SK-N-SH treated with all-trans-retinoic acid at 6 μM for 48 hours (cell line): ENCODE measurements around the gene SEMG2.

Experiments used
- CSDC2 ChIP-seq: fragments of 250-450 bp; sonication (Bioruptor Pico); IDR thresholded peaks from 2 replicates; pipeline ENCODE4 v1.5.0; 2020; ENCODE audit warnings: mild to moderate bottlenecking, moderate library complexity
- ESRRG ChIP-seq: fragments of 250-450 bp; sonication (Bioruptor Pico); IDR thresholded peaks from 2 replicates; pipeline ENCODE4 v1.6.1; 2021; ENCODE audit warnings: mild to moderate bottlenecking
- OSR1 ChIP-seq: fragments of 250-450 bp; sonication (Bioruptor Pico); IDR thresholded peaks from 2 replicates; pipeline ENCODE4 v1.8.0; 2022; ENCODE audit warnings: moderate library complexity, mild to moderate bottlenecking, inconsistent platforms
- PATZ1 ChIP-seq: fragments of 250-450 bp; sonication (Bioruptor Pico); IDR thresholded peaks from 2 replicates; pipeline ENCODE4 v1.8.0; 2020; ENCODE audit warnings: mild to moderate bottlenecking, moderate library complexity, borderline replicate concordance
- RARB ChIP-seq: fragments of 250-450 bp; sonication (Bioruptor Pico); IDR thresholded peaks from 2 replicates; pipeline ENCODE4 v1.8.0; 2021; ENCODE audit warnings: mild to moderate bottlenecking, moderate library complexity
- SNAI2 ChIP-seq: fragments of 250-450 bp; sonication (Bioruptor Pico); IDR thresholded peaks from 2 replicates; pipeline ENCODE4 v1.5.0; 2020; ENCODE audit warnings: mild to moderate bottlenecking, moderate library complexity
- TCF4 ChIP-seq: fragments of 250-450 bp; sonication (Bioruptor Pico); IDR thresholded peaks from 2 replicates; pipeline ENCODE4 v1.8.0; 2021; ENCODE audit warnings: mild to moderate bottlenecking, moderate library complexity, borderline replicate concordance
- TOX ChIP-seq: fragments of 250-450 bp; sonication (Bioruptor Pico); IDR thresholded peaks from 2 replicates; pipeline ENCODE4 v1.8.0; 2021; ENCODE audit warnings: mild to moderate bottlenecking, moderate library complexity, borderline replicate concordance
- ZC3H10 ChIP-seq: fragments of 250-450 bp; sonication (Bioruptor Pico); IDR thresholded peaks from 2 replicates; pipeline ENCODE4 v1.5.1; 2021; ENCODE audit warnings: mild to moderate bottlenecking, moderate library complexity
- ZNF70 ChIP-seq: fragments of 450-650 bp; formaldehyde crosslinking; IDR thresholded peaks from 2 replicates; pipeline ENCODE4 v1.5.0; 2020; ENCODE audit warnings: mild to moderate bottlenecking, moderate library complexity
- TF ChIP-seq, protein P1 (sequence below): fragments of 250-450 bp; sonication (Bioruptor Pico); IDR thresholded peaks from 2 replicates; pipeline ENCODE4 v1.5.1; 2020; ENCODE audit warnings: low read depth, mild to moderate bottlenecking, moderate library complexity

- no peak for TF ChIP-seq SNAI2 (CRISPR knock-in tag)
- no peak for TF ChIP-seq RARB (CRISPR knock-in tag)
- no peak for TF ChIP-seq OSR1
- no peak for TF ChIP-seq ZNF70 (CRISPR knock-in tag)
- TF ChIP-seq, protein P1, sequence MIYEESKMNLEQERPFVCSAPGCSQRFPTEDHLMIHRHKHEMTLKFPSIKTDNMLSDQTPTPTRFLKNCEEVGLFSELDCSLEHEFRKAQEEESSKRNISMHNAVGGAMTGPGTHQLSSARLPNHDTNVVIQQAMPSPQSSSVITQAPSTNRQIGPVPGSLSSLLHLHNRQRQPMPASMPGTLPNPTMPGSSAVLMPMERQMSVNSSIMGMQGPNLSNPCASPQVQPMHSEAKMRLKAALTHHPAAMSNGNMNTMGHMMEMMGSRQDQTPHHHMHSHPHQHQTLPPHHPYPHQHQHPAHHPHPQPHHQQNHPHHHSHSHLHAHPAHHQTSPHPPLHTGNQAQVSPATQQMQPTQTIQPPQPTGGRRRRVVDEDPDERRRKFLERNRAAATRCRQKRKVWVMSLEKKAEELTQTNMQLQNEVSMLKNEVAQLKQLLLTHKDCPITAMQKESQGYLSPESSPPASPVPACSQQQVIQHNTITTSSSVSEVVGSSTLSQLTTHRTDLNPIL: no peak
- TF ChIP-seq ZC3H10 (CRISPR knock-in tag): no peak
- TF ChIP-seq TCF4 (CRISPR knock-in tag): no peak
- no peak for TF ChIP-seq PATZ1
- TF ChIP-seq CSDC2: no peak
- TF ChIP-seq ESRRG: no peak
- TF ChIP-seq TOX (CRISPR knock-in tag): no peak
These were observed 32.1 kb downstream of the SEMG2 start for GRCh38 chr20:45253261-45253660.
